Erythroblast (primary cell): ENCODE measurements around the gene KICS2.

Experiments
- GATA1 ChIP-seq: IDR thresholded peaks from 2 replicates; pipeline ENCODE4 v1.6.1; 2011; ENCODE audit warnings: low read depth, mild to moderate bottlenecking, control low read depth, low read length, moderate library complexity
- POLR2A ChIP-seq: IDR thresholded peaks from 2 replicates; pipeline ENCODE4 v1.6.1; 2011; ENCODE audit warnings: mild to moderate bottlenecking, low read length

DNA sequence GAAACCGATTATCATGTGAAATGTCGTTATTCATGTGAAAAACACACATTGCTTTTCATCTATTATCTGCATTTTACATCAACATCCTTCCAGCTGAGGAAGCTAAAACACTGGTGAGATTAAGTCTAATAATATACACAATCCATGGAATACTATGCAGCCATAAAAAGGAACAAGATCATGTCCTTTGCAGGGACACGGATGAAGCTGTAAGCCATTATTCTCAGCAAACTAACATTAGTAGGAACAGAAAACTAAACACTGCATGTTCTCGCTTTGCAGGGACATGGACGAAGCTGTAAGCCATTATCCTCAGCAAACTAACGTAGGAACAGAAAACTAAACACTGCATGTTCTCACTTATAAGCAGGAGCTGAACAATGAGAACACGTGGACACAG, 18.3 kb downstream of the KICS2 start:
- no peak for TF ChIP-seq POLR2A
- TF ChIP-seq GATA1 = no peak
